Measurements from ENCODE around the gene B4GALNT4. TPM values are rescaled to one million over a fixed set of nuclear protein-coding genes. Genes with fewer than 3 reads are reported as not detected.

Gene B4GALNT4
- total RNA-seq, 1 donor: 2.2 TPM

GRCh38 chr11:418343-419247 lies 49.3 kb downstream of the B4GALNT4 start:
- no peak overlapping the region for H3K4me3 ChIP-seq (ENCODE audit: insufficient read depth, low read length)
- no peak for DNase-seq (ENCODE audit: insufficient read length, low spot score, missing footprints)
- no peaks in the 10 kb centered on the region for H4K20me1 ChIP-seq (ENCODE audit: insufficient read depth, low read length)
- H3K9me3 ChIP-seq (ENCODE audit: low read depth, low read length): no peaks in the 10 kb centered on the region
- H3K4me1 ChIP-seq (ENCODE audit: insufficient read depth, low read length): peaks cover 6% of the 10 kb centered on the region
- peaks cover 15% of the 10 kb centered on the region for H3K27me3 ChIP-seq (ENCODE audit: insufficient read depth, low read length)
- H3K27ac ChIP-seq (ENCODE audit: low read depth, low read length): no peak overlapping the region
- no peaks in the 10 kb centered on the region for H3K36me3 ChIP-seq (ENCODE audit: insufficient read depth, low read length)
- H3K4me2 ChIP-seq (ENCODE audit: insufficient read depth, low read length): no peak overlapping the region
- no peak overlapping the region for H2AFZ ChIP-seq (ENCODE audit: low read length)
- TF ChIP-seq CTCF (IDR thresholded peaks at IDR 0.05; ENCODE audit: extremely low read depth, low read depth, low read length): no peak
- no peaks in the 10 kb centered on the region for H3K79me2 ChIP-seq (ENCODE audit: insufficient read depth, low read length)

GRCh38 chr11:419248-420005 lies 50.1 kb downstream of the B4GALNT4 start:
- peaks cover 20% of the 10 kb centered on the region for H3K27me3 ChIP-seq (ENCODE audit: insufficient read depth, low read length)
- H3K79me2 ChIP-seq (ENCODE audit: insufficient read depth, low read length): no peaks in the 10 kb centered on the region
- H3K9me3 ChIP-seq (ENCODE audit: low read depth, low read length): no peaks in the 10 kb centered on the region
- no peak overlapping the region for H3K4me3 ChIP-seq (ENCODE audit: insufficient read depth, low read length)
- no peak overlapping the region for H2AFZ ChIP-seq (ENCODE audit: low read length)
- H3K4me2 ChIP-seq (ENCODE audit: insufficient read depth, low read length): no peak overlapping the region
- no peak for TF ChIP-seq CTCF (IDR thresholded peaks at IDR 0.05; ENCODE audit: extremely low read depth, low read depth, low read length)
- peaks cover 6% of the 10 kb centered on the region for H3K4me1 ChIP-seq (ENCODE audit: insufficient read depth, low read length)
- no peak for DNase-seq (ENCODE audit: insufficient read length, low spot score, missing footprints)
- H3K36me3 ChIP-seq (ENCODE audit: insufficient read depth, low read length): no peaks in the 10 kb centered on the region
- no peaks in the 10 kb centered on the region for H4K20me1 ChIP-seq (ENCODE audit: insufficient read depth, low read length)
- no peak overlapping the region for H3K27ac ChIP-seq (ENCODE audit: low read depth, low read length)

GRCh38 chr11:420054-420910 lies 51.0 kb downstream of the B4GALNT4 start:
- Histone ChIP-seq H4K20me1 (ENCODE audit: insufficient read depth, low read length) (no peaks in the 10 kb centered on the region), H3K9me3 (ENCODE audit: low read depth, low read length) (no peaks in the 10 kb centered on the region), H2AFZ (ENCODE audit: low read length) (no peak overlapping the region), H3K4me1 (ENCODE audit: insufficient read depth, low read length) (peaks cover 3% of the 10 kb centered on the region), H3K36me3 (ENCODE audit: insufficient read depth, low read length) (no peaks in the 10 kb centered on the region), H3K79me2 (ENCODE audit: insufficient read depth, low read length) (no peaks in the 10 kb centered on the region), H3K4me3 (ENCODE audit: insufficient read depth, low read length) (no peak overlapping the region), H3K27ac (ENCODE audit: low read depth, low read length) (no peak overlapping the region), H3K4me2 (ENCODE audit: insufficient read depth, low read length) (no peak overlapping the region), H3K27me3 (ENCODE audit: insufficient read depth, low read length) (peaks cover 23% of the 10 kb centered on the region)
- no peak for DNase-seq (ENCODE audit: insufficient read length, low spot score, missing footprints)
- TF ChIP-seq CTCF (IDR thresholded peaks at IDR 0.05; ENCODE audit: extremely low read depth, low read depth, low read length): no peak
